Measurements from ENCODE around the gene TGIF2.
A peak's percentile ranks its signal among the peaks of the same experiment; 100 is the strongest.
"Not testable (repeated sequence)": the region's sequence is repeated elsewhere in the genome, so short reads cannot be mapped to it uniquely, and the experiment has no call there.

TGIF2 gene

DNA sequence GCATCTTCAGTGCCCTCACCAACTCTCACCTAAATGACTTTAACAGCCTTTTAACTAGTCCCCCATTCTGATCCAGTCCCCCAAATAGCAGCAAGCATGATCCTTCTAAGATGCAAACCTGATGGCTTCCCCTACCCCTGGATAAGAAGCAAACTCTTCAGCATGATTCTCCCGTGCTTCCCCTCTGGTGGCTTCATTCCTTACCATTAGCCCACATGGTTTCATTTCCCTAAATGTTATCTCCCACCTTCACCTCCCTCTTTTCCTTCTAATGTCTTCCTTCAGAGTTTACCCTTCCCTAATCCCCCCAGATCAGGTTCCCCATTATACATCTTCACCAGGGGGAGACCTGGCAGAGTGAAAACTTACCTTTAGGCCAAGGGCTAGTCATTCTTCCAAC, 28.1 kb downstream of the TGIF2 start:
- H3K9me3 Mint-ChIP-seq, result no peaks in the 10 kb centered on the region
- H3K27ac Mint-ChIP-seq (ENCODE audit: low read depth), result no peak overlapping the region
- peaks cover 12% of the 10 kb centered on the region for H3K36me3 Mint-ChIP-seq (ENCODE audit: insufficient read depth)
- H3K4me3 Mint-ChIP-seq, result no peak overlapping the region
- peaks cover 25% of the 10 kb centered on the region for H3K4me1 Mint-ChIP-seq
- H3K27me3 Mint-ChIP-seq, result no peaks in the 10 kb centered on the region
- DNase-seq (ENCODE audit: low spot score in 2 of 2), result no peak
- ATAC-seq (replicated peaks; ENCODE audit: extremely low read depth, poor library complexity, severe bottlenecking), result no peak

DNA sequence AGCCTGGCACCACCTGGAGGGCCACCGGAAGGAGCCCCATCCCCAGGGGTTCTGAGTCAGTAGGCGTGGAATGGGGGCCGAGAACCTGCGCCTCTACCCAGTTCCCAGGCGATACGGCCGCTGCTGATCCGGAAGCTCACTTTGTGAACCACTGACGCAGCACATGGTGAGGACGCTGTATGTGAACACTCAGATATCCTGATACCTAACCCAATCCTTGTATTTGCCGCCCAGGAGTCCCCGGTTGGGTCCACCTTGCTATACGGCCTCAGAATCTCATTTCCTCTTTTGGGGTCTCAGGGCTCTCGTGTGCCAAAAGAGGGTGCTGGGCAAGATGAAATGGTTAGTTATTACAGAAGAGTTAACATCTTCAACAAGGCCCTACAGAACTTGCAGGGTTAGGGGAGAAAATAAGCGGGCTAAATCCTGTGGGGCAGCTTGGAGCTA, 31.6 kb downstream of the TGIF2 start:
- Mint-ChIP-seq H3K36me3 (ENCODE audit: insufficient read depth) (peaks cover 41% of the 10 kb centered on the region), H3K4me3 (peak overlapping the region; percentile 97), H3K27ac (ENCODE audit: low read depth) (peak overlapping the region; percentile 94), H3K9me3 (no peaks in the 10 kb centered on the region), H3K27me3 (no peaks in the 10 kb centered on the region), H3K4me1 (peaks cover 42% of the 10 kb centered on the region)
- DNase-seq (ENCODE audit: low spot score in 2 of 2), result peak in 1 of 2 donors; percentile 55
- peak; percentile 47 for ATAC-seq (replicated peaks; ENCODE audit: extremely low read depth, poor library complexity, severe bottlenecking)

DNA sequence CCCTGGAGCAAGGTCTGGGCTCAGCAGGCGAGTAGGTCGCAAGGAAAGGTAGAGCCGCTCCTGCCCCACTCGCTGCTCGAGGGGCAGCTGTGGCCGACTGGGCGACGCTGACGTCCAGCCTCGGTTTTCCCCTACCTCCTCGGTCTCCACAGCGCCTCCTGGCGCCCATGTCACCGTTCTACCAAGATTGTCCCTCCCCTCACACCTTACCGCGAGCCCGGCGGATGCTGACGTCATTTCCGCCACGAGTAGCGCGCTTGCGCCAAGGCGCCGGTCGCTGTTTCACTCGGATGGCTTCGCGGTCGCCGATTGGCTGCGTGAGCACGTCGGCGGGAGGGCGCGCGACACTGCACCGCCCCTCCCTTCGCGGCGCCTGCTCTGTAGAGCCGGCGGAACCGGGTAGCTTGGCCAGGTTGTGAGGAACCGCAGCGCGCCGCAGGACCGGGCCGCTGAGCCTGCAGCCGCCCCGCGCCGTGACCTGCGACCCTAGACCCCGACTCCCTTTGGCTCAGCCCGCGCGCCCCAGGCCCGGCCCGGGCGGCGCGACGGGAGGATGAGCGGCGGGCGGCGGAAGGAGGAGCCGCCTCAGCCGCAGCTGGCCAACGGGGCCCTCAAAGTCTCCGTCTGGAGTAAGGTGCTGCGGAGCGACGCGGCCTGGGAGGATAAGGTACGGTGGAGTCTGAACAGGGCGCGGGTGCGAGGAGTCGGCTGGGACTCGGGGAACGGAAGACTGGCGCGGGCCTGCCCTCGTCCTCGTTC, 32.2 kb downstream of the TGIF2 start, which contains the start of gene RAB5IF:
TSS of gene RAB5IF (plus strand) at position 381 of the 759 bp plus-strand sequence. CDS start at position 554, 173 bp downstream.
- ATAC-seq (replicated peaks; ENCODE audit: extremely low read depth, poor library complexity, severe bottlenecking), result peak; percentile 89
- peak within 1 kb of the TSS; percentile 94 for H3K27ac Mint-ChIP-seq (ENCODE audit: low read depth)
- H3K36me3 Mint-ChIP-seq (ENCODE audit: insufficient read depth), result peaks cover 46% of the 10 kb centered on the region
- DNase-seq (ENCODE audit: low spot score in 2 of 2), result peak; percentile 99
- H3K4me3 Mint-ChIP-seq, result peak within 1 kb of the TSS; percentile 97
- no peaks in the 10 kb centered on the region for H3K27me3 Mint-ChIP-seq
- peaks cover 39% of the 10 kb centered on the region for H3K4me1 Mint-ChIP-seq
- no peaks in the 10 kb centered on the region for H3K9me3 Mint-ChIP-seq

DNA sequence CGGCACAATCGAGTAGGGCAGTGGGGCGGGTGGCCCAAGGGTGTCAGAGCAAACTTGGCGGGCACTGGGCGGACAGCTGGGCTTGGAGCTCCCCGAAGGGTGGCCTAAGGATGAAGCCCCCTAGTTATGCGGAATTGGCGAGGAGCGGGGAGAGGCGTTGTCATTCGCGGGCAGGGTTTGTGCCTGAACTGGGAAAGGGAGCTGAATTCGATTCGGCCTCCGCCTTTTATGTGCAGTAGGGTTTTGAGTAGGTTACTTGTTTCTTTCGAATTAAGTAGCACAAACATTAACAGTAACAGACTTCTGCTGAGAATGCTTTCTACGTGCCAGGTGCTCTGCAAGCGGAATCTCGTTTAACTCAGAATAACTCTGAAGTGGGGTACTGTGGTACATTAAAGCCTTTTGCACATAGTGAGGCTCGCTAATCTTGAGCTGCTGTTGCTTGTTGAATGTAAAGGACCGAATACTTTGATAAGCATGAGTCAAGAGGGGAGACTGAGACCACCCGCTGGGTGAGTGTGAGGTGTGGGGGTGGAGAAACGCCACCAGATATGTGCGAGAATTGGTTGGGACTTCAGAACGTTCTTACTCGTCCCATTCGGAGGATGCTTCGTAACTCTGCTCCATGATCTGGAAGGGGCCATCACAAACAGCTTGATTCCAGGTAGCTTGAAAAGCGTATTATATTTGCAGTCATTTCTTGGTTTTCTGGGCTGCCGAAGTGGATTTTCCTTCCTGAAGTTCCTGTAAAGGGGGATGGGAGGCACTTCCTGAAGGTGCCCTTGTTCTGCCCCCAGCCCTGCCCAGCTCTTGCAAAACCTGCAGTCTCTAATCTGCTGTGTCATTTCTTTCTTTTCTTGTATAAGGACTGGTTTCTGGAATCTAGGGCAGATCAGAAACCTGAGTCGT, 33.0 kb downstream of the TGIF2 start:
- Mint-ChIP-seq H3K4me1 (peaks cover 39% of the 10 kb centered on the region), H3K9me3 (no peaks in the 10 kb centered on the region), H3K4me3 (peak overlapping the region; percentile 97), H3K36me3 (ENCODE audit: insufficient read depth) (peaks cover 54% of the 10 kb centered on the region), H3K27ac (ENCODE audit: low read depth) (peak overlapping the region; percentile 94), H3K27me3 (no peaks in the 10 kb centered on the region)
- no peak for ATAC-seq (replicated peaks; ENCODE audit: extremely low read depth, poor library complexity, severe bottlenecking)
- no peak for DNase-seq (ENCODE audit: low spot score in 2 of 2)

DNA sequence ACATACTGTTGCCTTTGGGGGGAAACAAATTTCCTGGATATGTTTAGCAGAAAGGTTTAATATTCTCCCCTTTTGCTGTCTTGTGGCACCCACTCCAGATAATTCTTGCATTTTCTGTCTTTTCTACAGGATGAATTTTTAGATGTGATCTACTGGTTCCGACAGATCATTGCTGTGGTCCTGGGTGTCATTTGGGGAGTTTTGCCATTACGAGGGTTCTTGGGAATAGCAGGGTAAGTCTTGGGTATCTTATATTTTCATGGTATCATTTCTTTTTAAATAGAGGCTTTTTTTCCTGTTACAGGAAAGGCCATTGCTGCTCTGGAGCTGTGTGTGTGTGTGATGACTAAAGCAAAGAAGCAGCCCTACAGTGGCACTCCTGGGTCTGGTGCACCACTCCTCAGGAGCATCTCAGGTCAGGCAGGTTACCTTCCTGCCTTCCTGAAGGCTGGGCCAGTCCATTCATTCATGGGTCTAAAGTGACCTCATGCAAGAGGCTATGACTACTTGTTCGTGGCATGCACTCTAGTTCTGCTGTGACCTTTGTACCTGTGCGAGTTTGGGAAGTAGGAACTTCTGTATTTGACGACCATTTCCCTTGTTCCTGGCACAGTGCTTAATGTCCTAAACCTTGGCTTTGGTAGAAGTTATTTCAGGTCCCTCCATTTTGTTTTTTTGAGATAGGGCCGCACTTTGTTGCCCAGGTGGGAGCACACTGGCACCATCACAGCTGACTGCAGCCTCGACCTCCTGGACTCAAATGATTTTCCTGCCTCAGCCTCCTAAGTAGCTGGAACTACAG, 34.4 kb downstream of the TGIF2 start:
- peak overlapping the region; percentile 97 for H3K4me3 Mint-ChIP-seq
- H3K27ac Mint-ChIP-seq (ENCODE audit: low read depth), result peak overlapping the region; percentile 94
- no peaks in the 10 kb centered on the region for H3K27me3 Mint-ChIP-seq
- ATAC-seq (replicated peaks; ENCODE audit: extremely low read depth, poor library complexity, severe bottlenecking) (no peak), DNase-seq (ENCODE audit: low spot score in 2 of 2) (no peak)
- peaks cover 44% of the 10 kb centered on the region for H3K4me1 Mint-ChIP-seq
- no peaks in the 10 kb centered on the region for H3K9me3 Mint-ChIP-seq
- peaks cover 67% of the 10 kb centered on the region for H3K36me3 Mint-ChIP-seq (ENCODE audit: insufficient read depth)

DNA sequence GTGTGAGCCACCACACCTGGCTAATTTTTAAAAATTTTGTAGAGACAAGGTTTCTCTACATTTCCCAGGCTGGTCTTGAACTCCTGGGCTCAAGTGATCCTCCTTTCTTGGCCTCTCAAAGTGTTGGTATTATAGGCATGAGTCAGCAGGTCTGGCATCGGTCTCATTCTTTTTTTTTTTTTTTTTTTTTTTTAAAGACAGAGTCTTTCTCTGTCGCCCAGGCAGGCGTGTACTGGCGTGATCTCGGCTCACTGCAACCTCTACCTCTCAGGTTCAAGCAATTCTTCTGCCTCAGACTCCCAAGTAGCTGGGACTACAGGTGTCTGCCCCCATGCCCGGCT, 35.0 kb downstream of the TGIF2 start:
- ATAC-seq (replicated peaks; ENCODE audit: extremely low read depth, poor library complexity, severe bottlenecking); DNase-seq (ENCODE audit: low spot score in 2 of 2); H3K27me3 Mint-ChIP-seq; H3K9me3 Mint-ChIP-seq; H3K4me3 Mint-ChIP-seq: not testable (repeated sequence)
- Mint-ChIP-seq H3K4me1 (peaks cover 50% of the 10 kb centered on the region), H3K36me3 (ENCODE audit: insufficient read depth) (peaks cover 70% of the 10 kb centered on the region), H3K27ac (ENCODE audit: low read depth) (peak overlapping the region; percentile 51)

DNA sequence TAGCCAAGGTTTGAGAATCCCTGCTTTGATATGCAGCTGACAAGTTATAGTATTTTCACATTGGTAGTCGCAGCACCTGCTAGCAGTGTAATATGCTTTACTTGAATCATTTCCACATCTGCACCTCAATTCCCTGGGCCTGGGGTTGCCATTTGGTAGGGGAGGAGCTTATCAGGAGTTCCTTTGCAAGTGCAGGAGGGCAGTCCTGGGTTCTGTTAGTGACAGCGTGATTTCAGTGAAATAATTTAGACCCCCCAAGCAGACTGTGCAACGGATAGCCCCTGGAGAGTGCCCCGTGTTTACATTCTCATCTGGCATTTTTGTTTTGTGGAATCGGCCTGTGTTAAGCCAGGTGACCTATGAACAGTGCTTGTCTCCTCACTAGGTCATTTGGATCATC, 38.2 kb downstream of the TGIF2 start:
- Mint-ChIP-seq H3K4me1 (peaks cover 39% of the 10 kb centered on the region), H3K9me3 (no peaks in the 10 kb centered on the region), H3K27ac (ENCODE audit: low read depth) (no peak overlapping the region), H3K4me3 (no peak overlapping the region), H3K27me3 (no peaks in the 10 kb centered on the region), H3K36me3 (ENCODE audit: insufficient read depth) (peaks cover 69% of the 10 kb centered on the region)
- DNase-seq (ENCODE audit: low spot score in 2 of 2), result no peak
- ATAC-seq (replicated peaks; ENCODE audit: extremely low read depth, poor library complexity, severe bottlenecking), result no peak

DNA sequence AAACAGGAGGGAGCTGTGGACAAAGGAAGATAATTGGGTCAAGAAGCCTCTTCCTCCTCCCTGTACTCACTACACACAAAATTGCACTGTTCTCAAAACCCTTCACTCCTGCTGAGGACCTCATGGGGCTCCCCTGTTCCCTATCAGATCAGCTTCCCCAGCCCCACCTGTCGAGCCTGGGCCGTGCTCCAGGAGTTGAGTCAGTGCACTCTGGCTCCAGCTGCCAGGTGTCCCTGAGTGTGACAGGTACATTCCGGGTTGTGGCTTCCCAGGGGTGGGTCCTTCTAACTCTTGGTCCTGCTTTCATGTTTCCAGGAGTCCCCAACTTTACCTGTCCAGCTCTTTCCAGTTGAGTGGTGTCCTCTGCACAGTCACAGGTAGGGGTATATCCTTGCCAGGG, 40.6 kb downstream of the TGIF2 start:
- Mint-ChIP-seq H3K4me1 (peaks cover 28% of the 10 kb centered on the region), H3K9me3 (no peaks in the 10 kb centered on the region), H3K27me3 (no peaks in the 10 kb centered on the region), H3K36me3 (ENCODE audit: insufficient read depth) (peaks cover 55% of the 10 kb centered on the region), H3K4me3 (no peak overlapping the region), H3K27ac (ENCODE audit: low read depth) (peak overlapping the region; percentile 61)
- DNase-seq (ENCODE audit: low spot score in 2 of 2) (no peak), ATAC-seq (replicated peaks; ENCODE audit: extremely low read depth, poor library complexity, severe bottlenecking) (no peak)

DNA sequence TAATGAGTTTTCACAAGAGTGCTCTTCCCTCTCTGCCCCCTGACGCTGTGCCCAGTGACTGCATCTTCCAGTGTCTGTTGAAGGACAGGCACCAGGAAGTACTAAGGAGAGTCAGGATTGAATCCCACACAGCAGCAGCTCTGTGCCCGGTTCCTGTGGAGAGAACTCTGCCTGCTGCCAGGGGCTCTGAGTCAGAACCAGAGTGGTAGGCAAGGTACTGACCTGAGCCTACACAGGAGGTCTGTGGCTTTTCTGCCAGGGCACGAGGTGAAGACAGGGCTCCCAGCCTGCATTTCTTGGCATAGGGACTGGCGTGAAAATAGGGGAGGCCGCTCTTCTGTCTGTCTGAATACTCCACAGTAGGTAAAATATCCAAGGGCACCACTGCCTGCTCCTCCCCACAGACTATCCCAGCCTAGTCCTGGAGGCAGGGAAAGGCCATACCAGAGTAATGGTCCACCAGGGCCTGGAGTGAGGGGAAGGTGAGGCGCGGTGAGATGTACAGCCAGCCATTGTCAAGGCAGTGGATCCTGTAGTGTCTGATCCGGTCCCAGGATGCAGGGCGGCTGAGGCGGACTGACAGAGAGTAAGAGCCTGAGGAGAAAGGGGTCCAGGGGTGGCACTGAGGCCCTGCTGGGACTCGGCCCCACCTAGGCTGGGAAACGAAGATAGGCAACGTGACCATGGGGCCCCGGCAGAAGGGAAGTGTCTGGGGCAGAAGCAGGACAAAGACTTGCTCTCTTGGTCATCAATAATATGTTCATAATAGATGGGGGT, 41.6 kb downstream of the TGIF2 start:
- H3K27me3 Mint-ChIP-seq, result no peaks in the 10 kb centered on the region
- H3K9me3 Mint-ChIP-seq, result no peaks in the 10 kb centered on the region
- H3K4me3 Mint-ChIP-seq, result no peak overlapping the region
- ATAC-seq (replicated peaks; ENCODE audit: extremely low read depth, poor library complexity, severe bottlenecking) (no peak), DNase-seq (ENCODE audit: low spot score in 2 of 2) (no peak)
- peaks cover 21% of the 10 kb centered on the region for H3K4me1 Mint-ChIP-seq
- peaks cover 48% of the 10 kb centered on the region for H3K36me3 Mint-ChIP-seq (ENCODE audit: insufficient read depth)
- peak overlapping the region; percentile 89 for H3K27ac Mint-ChIP-seq (ENCODE audit: low read depth)

DNA sequence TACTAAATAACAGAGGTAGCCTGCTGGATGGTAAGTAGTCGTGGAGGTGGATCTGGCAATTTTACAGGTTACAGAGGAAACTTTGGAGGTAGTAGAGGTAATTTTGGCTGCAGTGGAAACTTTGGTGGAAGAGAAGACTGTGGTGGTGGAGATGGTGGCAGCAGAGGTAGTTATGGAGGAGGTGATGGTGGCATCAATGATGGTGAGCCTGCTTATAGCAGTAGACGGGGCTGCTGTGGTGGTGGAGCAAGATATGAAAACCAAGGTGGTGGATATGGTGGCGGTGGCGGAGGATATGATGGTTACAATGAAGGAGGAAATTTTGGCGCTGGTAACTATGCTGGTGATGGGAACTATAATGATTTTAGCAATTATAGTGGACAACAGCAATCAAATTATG, 47.5 kb downstream of the TGIF2 start:
- Mint-ChIP-seq H3K4me3 (no peak overlapping the region), H3K36me3 (ENCODE audit: insufficient read depth) (peaks cover 36% of the 10 kb centered on the region), H3K27me3 (no peaks in the 10 kb centered on the region), H3K4me1 (peaks cover 25% of the 10 kb centered on the region), H3K27ac (ENCODE audit: low read depth) (peak overlapping the region; percentile 17), H3K9me3 (no peaks in the 10 kb centered on the region)
- ATAC-seq (replicated peaks; ENCODE audit: extremely low read depth, poor library complexity, severe bottlenecking), result no peak
- DNase-seq (ENCODE audit: low spot score in 2 of 2), result no peak

DNA sequence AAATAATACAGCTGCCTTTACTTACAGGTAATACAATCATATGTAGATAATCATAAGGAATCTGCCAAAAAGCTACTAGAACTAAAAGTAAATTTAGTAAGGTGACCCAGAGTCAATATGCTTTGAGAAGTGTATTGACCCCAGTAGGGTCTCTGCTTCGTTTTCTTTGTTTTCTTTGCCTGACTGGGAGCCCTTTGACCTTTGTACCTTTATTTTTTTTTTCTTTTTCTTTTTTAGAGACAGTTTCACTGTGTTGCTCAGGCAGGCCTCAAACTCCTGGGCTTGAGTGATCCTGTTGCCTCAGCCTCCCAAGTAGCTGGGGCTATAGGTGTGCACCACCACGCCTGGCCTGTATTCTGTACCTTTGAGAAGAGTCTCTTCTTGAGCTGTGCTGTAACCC, 50.0 kb downstream of the TGIF2 start:
- Mint-ChIP-seq H3K9me3 (no peaks in the 10 kb centered on the region), H3K4me3 (no peak overlapping the region), H3K36me3 (ENCODE audit: insufficient read depth) (peaks cover 57% of the 10 kb centered on the region), H3K27ac (ENCODE audit: low read depth) (peak overlapping the region; percentile 64), H3K4me1 (peaks cover 39% of the 10 kb centered on the region), H3K27me3 (no peaks in the 10 kb centered on the region)
- ATAC-seq (replicated peaks; ENCODE audit: extremely low read depth, poor library complexity, severe bottlenecking) (no peak), DNase-seq (ENCODE audit: low spot score in 2 of 2) (no peak)

Measured in central memory CD8-positive, alpha-beta T cell (primary cell).